Activated CD4-positive, alpha-beta T cell treated with anti-CD3 and anti-CD28 coated beads for 48 hours (primary cell): ENCODE measurements around the gene SLC25A42.

Source experiments
- DNase-seq: peaks from one replicate; pipeline ENCODE4 v3.0.0-alpha.2; 2020

The SLC25A42 gene

GRCh38 chr19:19051478-19052213, 12.1 kb upstream of the SLC25A42 start:
- no peak for DNase-seq

DNA sequence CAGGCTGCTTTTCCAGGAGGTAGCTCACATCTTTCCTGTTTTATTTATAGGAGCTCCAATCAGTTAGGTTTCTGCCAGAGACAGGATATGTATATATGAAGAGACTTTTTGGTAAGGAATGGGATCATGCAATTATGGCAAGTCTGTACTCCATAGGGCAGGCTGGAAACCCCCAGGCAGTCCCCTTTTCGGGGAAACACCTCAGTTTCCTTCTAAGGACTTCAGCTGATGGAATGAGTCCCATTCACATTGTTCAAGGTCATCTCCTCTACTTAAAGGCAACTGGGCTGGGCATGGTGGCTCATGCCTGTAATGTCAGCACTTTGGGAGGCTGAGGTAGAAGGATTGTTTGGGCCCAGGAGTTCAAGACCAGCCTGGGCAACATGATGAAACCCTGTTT, 10.9 kb upstream of the SLC25A42 start:
- no peak for DNase-seq

DNA sequence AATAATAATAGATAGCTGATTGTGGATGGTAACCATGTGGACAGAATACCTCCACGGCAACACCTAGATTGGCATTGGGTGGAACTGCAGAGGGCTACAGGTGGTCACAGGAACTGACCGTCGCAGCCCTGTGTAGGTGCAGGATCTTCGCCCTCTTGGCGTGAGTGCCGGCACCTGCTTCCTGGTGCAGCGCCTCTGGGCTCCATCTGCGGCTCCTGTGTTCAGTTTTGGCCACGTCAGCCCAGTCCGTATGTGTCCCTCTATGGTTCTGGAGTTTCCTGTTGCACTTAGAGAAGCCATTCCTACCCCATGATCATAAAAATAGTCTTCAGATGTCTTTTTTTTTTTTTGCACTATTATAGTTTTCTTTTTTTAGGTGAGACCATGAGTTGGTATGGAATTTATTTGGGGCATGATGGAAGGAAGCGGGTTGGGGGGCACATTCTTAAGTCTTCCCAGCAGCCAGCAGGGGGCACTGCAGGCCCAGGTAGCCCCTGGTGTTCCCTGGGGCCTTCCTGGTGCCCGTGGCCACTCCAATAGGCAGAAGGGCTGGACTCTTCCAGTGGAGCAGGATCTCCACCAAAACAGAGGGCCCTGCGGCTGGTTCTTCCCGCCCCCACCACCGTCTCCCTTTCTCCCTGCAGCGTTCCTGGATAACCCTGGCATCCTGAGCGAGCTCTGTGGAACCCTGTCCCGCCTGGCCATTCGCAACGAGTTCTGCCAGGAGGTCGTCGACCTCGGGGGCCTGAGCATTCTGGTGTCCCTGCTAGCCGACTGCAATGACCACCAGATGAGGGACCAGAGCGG, 10.1 kb upstream of the SLC25A42 start:
- peak; percentile 62 for DNase-seq

DNA sequence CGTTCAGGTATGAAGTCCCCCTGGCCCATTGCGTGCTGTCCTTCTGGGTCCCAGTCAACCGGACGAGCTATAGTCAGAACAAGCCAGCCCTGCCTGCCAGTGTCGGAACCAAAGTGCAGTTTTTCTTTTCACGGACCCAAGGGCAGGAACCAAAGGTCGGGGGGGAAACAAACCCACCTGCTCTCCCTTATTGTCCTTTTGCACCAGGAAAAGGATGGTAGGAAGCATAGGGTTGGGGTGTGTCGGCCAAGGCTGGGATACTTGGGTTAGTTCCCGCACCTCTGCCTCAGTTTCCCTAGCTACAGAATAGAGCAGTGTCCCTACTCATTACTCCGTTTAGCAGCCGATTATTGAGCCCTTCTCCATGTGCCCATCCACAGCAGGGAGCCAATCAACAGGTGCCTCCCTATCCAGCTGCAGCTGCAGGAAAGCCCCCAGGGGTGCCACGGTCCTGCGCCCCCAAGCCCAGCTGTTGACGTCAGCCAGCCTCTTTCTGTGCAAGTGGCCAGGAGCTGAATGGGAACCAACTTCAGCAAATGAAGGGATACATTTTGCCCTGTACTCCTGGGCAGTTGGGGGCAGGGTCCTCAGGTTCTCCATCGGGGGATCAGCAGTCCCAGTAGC, 9.4 kb upstream of the SLC25A42 start:
- DNase-seq, result no peak

DNA sequence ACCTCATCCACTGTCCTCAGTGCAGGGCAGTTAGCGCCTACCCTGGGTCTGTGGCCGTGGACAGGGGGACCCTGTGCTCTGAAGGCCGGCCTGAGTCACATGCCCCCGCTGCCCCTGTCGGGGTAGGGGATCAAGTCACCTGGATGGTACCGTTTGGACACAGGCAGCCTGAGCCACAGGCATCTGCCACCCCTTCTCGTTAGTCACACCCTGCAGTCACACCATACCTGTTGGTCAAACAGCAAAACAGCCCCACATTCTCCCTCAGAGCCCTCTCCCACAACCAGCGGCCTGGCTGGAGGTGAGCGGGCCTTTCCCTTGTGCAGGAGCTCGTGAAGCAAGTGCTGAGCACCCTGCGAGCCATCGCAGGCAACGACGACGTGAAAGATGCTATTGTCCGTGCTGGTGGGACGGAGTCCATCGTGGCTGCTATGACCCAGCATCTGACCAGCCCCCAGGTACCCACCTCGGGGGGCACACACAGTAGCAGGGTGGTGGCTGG, 8.8 kb upstream of the SLC25A42 start:
- DNase-seq, result no peak

- no peak for DNase-seq
These were observed 8.1 kb upstream of the SLC25A42 start for GRCh38 chr19:19055701-19056100.

GRCh38 chr19:19056636-19057275, 7.0 kb upstream of the SLC25A42 start:
- DNase-seq, result no peak

GRCh38 chr19:19057317-19057716, 6.5 kb upstream of the SLC25A42 start:
- no peak for DNase-seq

DNA sequence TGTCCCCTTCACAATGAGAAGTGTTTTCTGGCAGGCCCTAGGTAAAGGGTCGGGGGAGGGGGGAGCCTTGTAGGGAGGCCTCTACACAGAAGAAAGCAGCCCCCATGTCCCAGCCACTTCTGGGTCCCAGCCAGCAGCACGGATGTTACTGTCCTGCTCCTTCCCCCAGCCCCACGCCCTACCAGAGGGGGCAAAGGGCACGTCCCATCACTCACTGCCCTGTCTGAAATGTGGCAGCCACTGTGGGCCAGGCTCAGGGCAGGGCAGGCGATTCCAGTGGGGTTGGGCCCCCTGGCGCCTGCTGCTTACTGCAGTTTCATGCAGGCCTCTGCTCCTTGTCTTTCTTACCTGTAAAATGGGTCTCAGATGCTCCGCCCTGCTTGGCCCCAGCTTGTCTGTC, 6.1 kb upstream of the SLC25A42 start:
- DNase-seq, result no peak

- no peak for DNase-seq
These were observed 4.6 kb upstream of the SLC25A42 start for GRCh38 chr19:19059018-19059836.

GRCh38 chr19:19059837-19060611, 3.8 kb upstream of the SLC25A42 start:
- no peak for DNase-seq

DNA sequence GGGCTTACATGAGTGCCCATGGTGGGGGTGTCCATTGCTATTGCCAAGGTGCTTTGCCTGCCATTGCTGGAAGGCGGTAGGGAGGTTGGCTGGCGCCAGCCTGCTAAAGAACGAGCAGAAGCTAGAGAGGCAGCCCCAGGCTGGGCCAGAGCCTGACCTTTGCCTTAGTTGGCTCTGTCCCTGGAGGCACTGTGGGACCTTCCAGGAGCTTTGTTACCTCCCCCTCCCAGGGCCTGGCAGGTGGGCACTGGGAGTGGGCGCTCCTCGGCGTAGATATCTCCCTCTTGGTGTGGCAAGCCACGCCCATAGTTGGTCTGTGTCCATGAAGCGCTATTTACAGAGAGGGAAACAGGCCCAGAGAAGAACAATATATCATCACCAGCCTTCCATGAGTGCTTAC, 2.3 kb upstream of the SLC25A42 start:
- DNase-seq, result no peak

GRCh38 chr19:19062454-19063182, 1.2 kb upstream of the SLC25A42 start:
- peak; percentile 55 for DNase-seq

- no peak for DNase-seq
These were observed 416 bp downstream of the SLC25A42 start for GRCh38 chr19:19064098-19064722.

- DNase-seq, result peak; percentile 52
These were observed 1.3 kb downstream of the SLC25A42 start for GRCh38 chr19:19064811-19065745.

- DNase-seq, result no peak
These were observed 3.7 kb downstream of the SLC25A42 start for GRCh38 chr19:19067276-19068072.

GRCh38 chr19:19068659-19069654, 5.2 kb downstream of the SLC25A42 start:
- DNase-seq, result no peak
